ENCODE results near the gene CWC22.

- TF ChIP-seq POLR2A (IDR thresholded peaks at IDR 0.05), result no peak
- no peak for TF ChIP-seq CTCF (IDR thresholded peaks at IDR 0.05)
- TF ChIP-seq POLR2AphosphoS5 (IDR thresholded peaks at IDR 0.05), result no peak
These were observed 81.4 kb downstream of the CWC22 start for GRCh38 chr2:179925713-179926112.

Data from breast epithelium (tissue), 3 donors.